Caco-2 (cell line): ENCODE data around the gene FAM13B. TPM values are rescaled to one million over a fixed set of nuclear protein-coding genes. Genes with fewer than 3 reads are reported as not detected.

ENCODE experiments used
- BruUV-seq: library from RNA; stranded (reverse); fragments of 400-500 nt; replicated peaks from 2 replicates; lab custom pipeline; 2021; lab: Mats Ljungman, UMichigan
- CTCF ChIA-PET: fragments of 300-600 bp; sonication (Branson Sonifier 250); formaldehyde crosslinking; loops from one replicate; lab custom pipeline; 2022; ENCODE audit warnings: antibody characterized with exemption; lab: Charles Lee
- POLR2A ChIA-PET: fragments of 300-600 bp; sonication (Branson Sonifier 250); formaldehyde crosslinking; loops from one replicate; lab custom pipeline; 2022; ENCODE audit warnings: antibody characterized with exemption; lab: Charles Lee
- DNase-seq, 2 experiments: peaks; one replicate each; pipeline versions ENCODE4 v3.0.0 to v3.0.0-alpha.2; 2020 to 2022
- H3K27me3 ChIP-seq: replicated peaks from 2 replicates; pipeline ENCODE4 v1.6.0; 2011; ENCODE audit warnings: low read length; ENCODE audit not compliant: control insufficient read depth, insufficient read depth
- H3K36me3 ChIP-seq: 2 replicates; pipeline ENCODE4 v1.5.1; 2011; ENCODE audit warnings: low read length; ENCODE audit not compliant: control insufficient read depth, insufficient read depth
- H3K4me1 ChIP-seq: fragments of 250-450 bp; sonication (Bioruptor Pico); 2 replicates; pipeline ENCODE4 v1.5.1; 2020; ENCODE audit warnings: mild to moderate bottlenecking
- H3K4me3 ChIP-seq: 2 replicates; pipeline ENCODE4 v1.5.1; 2011; ENCODE audit warnings: low read depth, mild to moderate bottlenecking, control low read depth, low read length
- H3K9me3 ChIP-seq: fragments of 250-450 bp; sonication (Bioruptor Pico); 2 replicates; pipeline ENCODE4 v1.5.1; 2020; ENCODE audit warnings: mild to moderate bottlenecking, moderate library complexity
- H3K27ac Mint-ChIP-seq: one replicate; pipeline ENCODE4 v1.8.0; 2022; ENCODE audit warnings: mixed read lengths; ENCODE audit not compliant: unreplicated experiment
- H3K27me3 Mint-ChIP-seq: one replicate; pipeline ENCODE4 v1.8.0; 2022; ENCODE audit warnings: mixed read lengths; ENCODE audit not compliant: insufficient read depth, unreplicated experiment
- H3K36me3 Mint-ChIP-seq: one replicate; pipeline ENCODE4 v1.8.0; 2022; ENCODE audit warnings: mild to moderate bottlenecking, mixed read lengths; ENCODE audit not compliant: insufficient read depth, unreplicated experiment
- H3K4me1 Mint-ChIP-seq: one replicate; pipeline ENCODE4 v1.8.0; 2022; ENCODE audit warnings: low read depth, mixed read lengths; ENCODE audit not compliant: unreplicated experiment
- H3K4me3 Mint-ChIP-seq: one replicate; pipeline ENCODE4 v1.8.0; 2022; ENCODE audit warnings: mild to moderate bottlenecking, moderate library complexity, mixed read lengths; ENCODE audit not compliant: unreplicated experiment
- H3K9me3 Mint-ChIP-seq: one replicate; pipeline ENCODE4 v1.8.0; 2022; ENCODE audit warnings: mixed read lengths; ENCODE audit not compliant: unreplicated experiment
- intact Hi-C: fragments of 100-400 bp; cut with micrococcal nuclease; formaldehyde crosslinking; loops from one replicate; pipeline ENCODE4 v1.10.0; 2022; ENCODE audit not compliant: unreplicated experiment
- total RNA-seq: library from RNA; stranded (reverse); gene quantifications from 2 replicates; pipeline ENCODE4 v1.2.3, GENCODE V29; 2022
- TF ChIP-seq, protein P1 (sequence below), 2 experiments: fragments of 200-600 bp in 1 of 2; IDR thresholded peaks; 1 replicate in 1 of 2; 2 replicates in 1 of 2; pipeline versions ENCODE4 v1.5.1 to v1.8.0; 2011 to 2022; ENCODE audit warnings: antibody characterized with exemption in 1 of 2, control low read depth in 1 of 2, inconsistent platforms in 1 of 2, low read depth in 1 of 2, low read length in 1 of 2, mild to moderate bottlenecking in 1 of 2, moderate library complexity in 1 of 2; ENCODE audit not compliant: insufficient read depth in 1 of 2, severe bottlenecking in 1 of 2, unreplicated experiment in 1 of 2

FAM13B gene
- total RNA-seq, 1 experiment from 2014 or later, result 55.8 TPM

GRCh38 chr5:138021771-138022170, 11.1 kb downstream of the FAM13B start:
- no peaks in the 10 kb centered on the region for H3K27me3 ChIP-seq
- Mint-ChIP-seq H3K9me3 (no peaks in the 10 kb centered on the region), H3K36me3 (peaks cover 38% of the 10 kb centered on the region), H3K4me1 (peaks cover 52% of the 10 kb centered on the region), H3K27me3 (no peaks in the 10 kb centered on the region), H3K4me3 (no peak overlapping the region), H3K27ac (no peak overlapping the region)
- peaks cover 56% of the 10 kb centered on the region for H3K4me1 ChIP-seq
- no peak overlapping the region for H3K4me3 ChIP-seq
- DNase-seq, result no peak
- BruUV-seq, result no TSS peak
- no peaks in the 10 kb centered on the region for H3K9me3 ChIP-seq
- intact Hi-C loops, result no loop called here
- TF ChIP-seq, protein P1, sequence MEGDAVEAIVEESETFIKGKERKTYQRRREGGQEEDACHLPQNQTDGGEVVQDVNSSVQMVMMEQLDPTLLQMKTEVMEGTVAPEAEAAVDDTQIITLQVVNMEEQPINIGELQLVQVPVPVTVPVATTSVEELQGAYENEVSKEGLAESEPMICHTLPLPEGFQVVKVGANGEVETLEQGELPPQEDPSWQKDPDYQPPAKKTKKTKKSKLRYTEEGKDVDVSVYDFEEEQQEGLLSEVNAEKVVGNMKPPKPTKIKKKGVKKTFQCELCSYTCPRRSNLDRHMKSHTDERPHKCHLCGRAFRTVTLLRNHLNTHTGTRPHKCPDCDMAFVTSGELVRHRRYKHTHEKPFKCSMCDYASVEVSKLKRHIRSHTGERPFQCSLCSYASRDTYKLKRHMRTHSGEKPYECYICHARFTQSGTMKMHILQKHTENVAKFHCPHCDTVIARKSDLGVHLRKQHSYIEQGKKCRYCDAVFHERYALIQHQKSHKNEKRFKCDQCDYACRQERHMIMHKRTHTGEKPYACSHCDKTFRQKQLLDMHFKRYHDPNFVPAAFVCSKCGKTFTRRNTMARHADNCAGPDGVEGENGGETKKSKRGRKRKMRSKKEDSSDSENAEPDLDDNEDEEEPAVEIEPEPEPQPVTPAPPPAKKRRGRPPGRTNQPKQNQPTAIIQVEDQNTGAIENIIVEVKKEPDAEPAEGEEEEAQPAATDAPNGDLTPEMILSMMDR (IDR thresholded peaks at IDR 0.05; ENCODE audit: insufficient read depth in 1 of 2, low read depth in 1 of 2, low read length in 1 of 2, severe bottlenecking in 1 of 2, unreplicated experiment in 1 of 2), result no peak
- ChIA-PET CTCF (interaction anchor here (0.6 kb wide), 1 partner anchor 41 kb away, joined by 3 read pairs; no protein-coding TSS in a partner anchor), POLR2A (interaction anchor here (1.6 kb wide), 1 partner anchor 12 kb away, joined by 3 read pairs; no protein-coding TSS in a partner anchor)
- H3K36me3 ChIP-seq, result peaks cover 1% of the 10 kb centered on the region; the same call in 1 of the 2 replicates

DNA sequence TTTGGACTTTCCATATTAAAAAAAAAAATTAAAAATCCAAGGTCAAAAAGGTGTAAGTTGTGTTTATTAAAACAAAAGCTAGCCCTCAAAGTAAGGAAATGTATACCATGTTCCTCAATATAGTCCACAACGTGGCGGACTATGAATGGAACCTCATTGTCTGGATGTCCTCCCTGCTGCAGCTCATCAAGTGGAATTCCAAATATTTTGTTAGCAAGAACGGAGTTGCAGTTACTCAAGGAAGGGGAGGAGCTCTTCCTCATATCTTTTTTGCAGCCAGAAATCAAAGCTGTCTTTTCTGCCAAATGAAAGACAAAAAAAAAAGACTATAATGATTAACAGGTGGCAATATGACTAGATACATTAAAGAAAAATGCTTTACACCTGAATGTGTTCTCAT, 14.0 kb downstream of the FAM13B start:
- H3K36me3 Mint-ChIP-seq, result peaks cover 61% of the 10 kb centered on the region
- POLR2A ChIA-PET, result interaction anchor here (0.5 to 0.7 kb wide), 3 partner anchors 37 to 1188 kb away, joined by 3 to 4 read pairs (median 3); no protein-coding TSS in a partner anchor
- TF ChIP-seq, protein P1 (IDR thresholded peaks at IDR 0.05; ENCODE audit: insufficient read depth in 1 of 2, low read depth in 1 of 2, low read length in 1 of 2, severe bottlenecking in 1 of 2, unreplicated experiment in 1 of 2), result no peak
- Histone ChIP-seq H3K27me3 (no peaks in the 10 kb centered on the region), H3K9me3 (no peaks in the 10 kb centered on the region), H3K4me1 (peaks cover 52% of the 10 kb centered on the region), H3K4me3 (no peak overlapping the region), H3K36me3 (peaks cover 1% of the 10 kb centered on the region; the same call in 1 of the 2 replicates)
- no peak overlapping the region for H3K4me3 Mint-ChIP-seq
- H3K9me3 Mint-ChIP-seq, result no peaks in the 10 kb centered on the region
- CTCF ChIA-PET, result interaction anchor here (0.6 to 1.7 kb wide), 5 partner anchors 14 to 1002 kb away, joined by 3 to 8 read pairs (median 4); partner anchors contain the start of gene FAM13B
- intact Hi-C loops, result loop anchor here (1.0 kb wide), 1 partner anchor 15 kb away; no protein-coding TSS in a partner anchor
- peak in 1 of 2 experiments; percentile 51 for DNase-seq
- no TSS peak for BruUV-seq
- peak overlapping the region; percentile 31 for H3K27ac Mint-ChIP-seq
- no peaks in the 10 kb centered on the region for H3K27me3 Mint-ChIP-seq
- peaks cover 35% of the 10 kb centered on the region for H3K4me1 Mint-ChIP-seq

DNA sequence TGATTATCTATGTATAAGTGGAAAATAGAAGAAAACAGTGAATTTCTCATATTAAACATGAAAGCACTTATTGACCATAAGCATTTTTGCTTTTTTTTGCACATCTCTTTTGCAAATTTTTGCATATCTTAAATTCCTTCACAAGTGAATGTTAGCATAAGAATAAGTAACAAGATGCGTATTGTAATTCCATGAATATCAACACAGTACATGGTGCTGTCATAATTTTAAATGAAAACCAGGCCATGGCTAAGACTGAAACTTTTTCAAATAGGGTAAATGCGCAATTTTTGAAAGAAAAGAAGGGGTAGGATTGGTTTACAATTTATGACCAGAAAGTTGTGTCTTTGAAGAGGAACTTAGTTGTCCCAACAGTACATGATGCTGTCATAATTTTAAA, 17.0 kb downstream of the FAM13B start:
- Histone ChIP-seq H3K36me3 (peaks cover 1% of the 10 kb centered on the region; the same call in 1 of the 2 replicates), H3K9me3 (no peaks in the 10 kb centered on the region), H3K4me3 (no peak overlapping the region), H3K4me1 (peaks cover 28% of the 10 kb centered on the region), H3K27me3 (no peaks in the 10 kb centered on the region)
- BruUV-seq, result no TSS peak
- Mint-ChIP-seq H3K36me3 (peaks cover 81% of the 10 kb centered on the region), H3K4me3 (no peak overlapping the region), H3K27me3 (no peaks in the 10 kb centered on the region), H3K9me3 (no peaks in the 10 kb centered on the region), H3K4me1 (peaks cover 20% of the 10 kb centered on the region), H3K27ac (no peak overlapping the region)
- TF ChIP-seq, protein P1 (IDR thresholded peaks at IDR 0.05; ENCODE audit: insufficient read depth in 1 of 2, low read depth in 1 of 2, low read length in 1 of 2, severe bottlenecking in 1 of 2, unreplicated experiment in 1 of 2), result no peak
- ChIA-PET CTCF (no interaction called here), POLR2A (no interaction called here)
- intact Hi-C loops, result no loop called here
- DNase-seq, result no peak
